ENCODE results near the gene TCF4. TPM values are rescaled to one million over a fixed set of nuclear protein-coding genes. Genes with fewer than 3 reads are reported as not detected.

Gene TCF4
- polyA plus RNA-seq, 1 of the 3 experiments (the other 2 are of a cell fraction), result 39.1 TPM

DNA sequence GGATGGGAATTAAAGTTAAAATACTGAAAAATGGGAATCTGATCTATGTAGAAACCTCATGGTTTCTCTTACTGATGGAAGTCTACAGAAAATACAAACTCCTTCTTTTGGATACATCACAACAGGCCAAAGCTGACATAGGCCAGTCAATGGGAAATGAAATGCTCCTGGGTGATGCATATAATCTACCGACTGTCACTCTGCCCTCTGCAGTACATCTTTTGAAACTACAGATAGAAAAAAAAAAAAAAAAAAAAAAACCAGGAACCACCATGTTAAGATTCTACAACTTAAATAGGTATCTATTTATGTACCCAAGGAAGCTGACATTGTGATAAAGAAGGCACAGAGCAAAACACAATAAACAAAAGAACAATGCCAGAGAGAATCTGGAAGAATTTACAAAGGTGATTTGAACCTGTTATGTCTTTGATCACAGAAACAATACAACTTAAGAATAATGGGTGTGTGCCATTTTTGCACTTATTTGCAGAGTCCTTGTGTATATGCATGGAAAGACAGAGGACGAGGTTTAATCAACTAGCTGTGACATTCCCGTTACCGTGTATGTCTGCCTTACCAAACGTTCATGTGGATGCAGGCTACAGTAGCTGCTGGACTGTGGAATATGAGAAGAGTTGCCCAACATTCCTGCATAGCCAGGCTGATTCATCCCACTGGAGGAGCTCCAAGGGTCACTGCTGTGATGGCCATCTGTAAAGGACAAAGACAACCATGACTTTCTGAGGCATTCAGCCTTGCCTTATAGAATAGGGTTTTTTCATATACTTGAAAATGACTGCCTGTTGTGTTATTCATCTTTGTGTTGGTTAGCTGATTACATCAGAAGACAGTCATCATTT lies 312.7 kb downstream of the TCF4 start:
- H3F3A ChIP-seq (replicated peaks; ENCODE audit: insufficient read depth), result peaks cover 11% of the 10 kb centered on the region
- peak overlapping the region; percentile 58 for H3K4me2 ChIP-seq
- 39% methylated on average over 5 of the region's 5 CpGs for WGBS (ENCODE audit: low lambda C conversion rate)
- no peak overlapping the region for H2AFZ ChIP-seq (ENCODE audit: low read depth)
- no peaks in the 10 kb centered on the region for H3K27me3 ChIP-seq (ENCODE audit: insufficient read depth)
- H3K9me2 ChIP-seq, result no peaks in the 10 kb centered on the region
- H4K20me1 ChIP-seq (ENCODE audit: insufficient read depth), result no peaks in the 10 kb centered on the region
- H3K4me3 ChIP-seq (ENCODE audit: low read depth in 2 of 2, low read length in 1 of 2), result no peak overlapping the region
- peak overlapping the region; percentile 56 to 69 for H3K27ac ChIP-seq (ENCODE audit: low read depth in 2 of 2, low read length in 1 of 2)
- no peak overlapping the region for H3K9ac ChIP-seq
- H3K4me1 ChIP-seq (ENCODE audit: control insufficient read depth in 1 of 2, insufficient read depth in 2 of 2, low read depth in 1 of 2, low read length in 1 of 2), result peaks cover 1 to 11% of the 10 kb centered on the region in 2 experiments; a peak in 3 of 4 replicates
- H3K36me3 ChIP-seq (replicated peaks in 1 of 2; ENCODE audit: control insufficient read depth in 1 of 2, insufficient read depth in 2 of 2, low read length in 1 of 2), result peaks cover 71 to 89% of the 10 kb centered on the region in 2 experiments
- peaks cover 33% of the 10 kb centered on the region for H3K79me2 ChIP-seq (ENCODE audit: insufficient read depth)
- no peak for DNase-seq
- CTCF ChIA-PET, result interaction anchor here (0.8 to 2.5 kb wide), 7 partner anchors 10 to 41 kb away, joined by 3 to 9 read pairs (median 5); no protein-coding TSS in a partner anchor
- POLR2A ChIA-PET, result no interaction called here
- H3K9me3 ChIP-seq, result no peaks in the 10 kb centered on the region
- TF ChIP-seq CHD2 (IDR thresholded peaks at IDR 0.05; ENCODE audit: low read length, partially characterized antibody), result no peak
- TF ChIP-seq TEAD4 (IDR thresholded peaks at IDR 0.05; ENCODE audit: borderline replicate concordance, insufficient read depth), result peak; percentile 79; the same call in 1 of the 2 replicates
- no peak for TF ChIP-seq SMC3 (IDR thresholded peaks at IDR 0.05; ENCODE audit: low read depth, low read length)
- TF ChIP-seq, protein P1, sequence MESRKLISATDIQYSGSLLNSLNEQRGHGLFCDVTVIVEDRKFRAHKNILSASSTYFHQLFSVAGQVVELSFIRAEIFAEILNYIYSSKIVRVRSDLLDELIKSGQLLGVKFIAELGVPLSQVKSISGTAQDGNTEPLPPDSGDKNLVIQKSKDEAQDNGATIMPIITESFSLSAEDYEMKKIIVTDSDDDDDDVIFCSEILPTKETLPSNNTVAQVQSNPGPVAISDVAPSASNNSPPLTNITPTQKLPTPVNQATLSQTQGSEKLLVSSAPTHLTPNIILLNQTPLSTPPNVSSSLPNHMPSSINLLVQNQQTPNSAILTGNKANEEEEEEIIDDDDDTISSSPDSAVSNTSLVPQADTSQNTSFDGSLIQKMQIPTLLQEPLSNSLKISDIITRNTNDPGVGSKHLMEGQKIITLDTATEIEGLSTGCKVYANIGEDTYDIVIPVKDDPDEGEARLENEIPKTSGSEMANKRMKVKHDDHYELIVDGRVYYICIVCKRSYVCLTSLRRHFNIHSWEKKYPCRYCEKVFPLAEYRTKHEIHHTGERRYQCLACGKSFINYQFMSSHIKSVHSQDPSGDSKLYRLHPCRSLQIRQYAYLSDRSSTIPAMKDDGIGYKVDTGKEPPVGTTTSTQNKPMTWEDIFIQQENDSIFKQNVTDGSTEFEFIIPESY (IDR thresholded peaks at IDR 0.05; ENCODE audit: borderline replicate concordance, low read depth), result no peak; the same call in 1 of the 2 replicates
- TF ChIP-seq MEF2A (IDR thresholded peaks at IDR 0.05; ENCODE audit: borderline replicate concordance, low read depth), result peak; percentile 30; the same call in 1 of the 2 replicates
- TF ChIP-seq, protein P2, sequence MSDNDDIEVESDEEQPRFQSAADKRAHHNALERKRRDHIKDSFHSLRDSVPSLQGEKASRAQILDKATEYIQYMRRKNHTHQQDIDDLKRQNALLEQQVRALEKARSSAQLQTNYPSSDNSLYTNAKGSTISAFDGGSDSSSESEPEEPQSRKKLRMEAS (IDR thresholded peaks at IDR 0.05; ENCODE audit: low read depth), result peak; percentile 26; the same call in 1 of the 2 replicates
- TF ChIP-seq JUND (IDR thresholded peaks at IDR 0.05), result peak; percentile 87
- peak; percentile 33; the same call in 1 of the 2 replicates for TF ChIP-seq YY1 (IDR thresholded peaks at IDR 0.05; ENCODE audit: low read depth)
- TF ChIP-seq TAF1 (IDR thresholded peaks at IDR 0.05; ENCODE audit: borderline replicate concordance, low read depth, low read length), result no peak
- TF ChIP-seq RFX5 (IDR thresholded peaks at IDR 0.05; ENCODE audit: low read length), result no peak
- TF ChIP-seq, protein P3, sequence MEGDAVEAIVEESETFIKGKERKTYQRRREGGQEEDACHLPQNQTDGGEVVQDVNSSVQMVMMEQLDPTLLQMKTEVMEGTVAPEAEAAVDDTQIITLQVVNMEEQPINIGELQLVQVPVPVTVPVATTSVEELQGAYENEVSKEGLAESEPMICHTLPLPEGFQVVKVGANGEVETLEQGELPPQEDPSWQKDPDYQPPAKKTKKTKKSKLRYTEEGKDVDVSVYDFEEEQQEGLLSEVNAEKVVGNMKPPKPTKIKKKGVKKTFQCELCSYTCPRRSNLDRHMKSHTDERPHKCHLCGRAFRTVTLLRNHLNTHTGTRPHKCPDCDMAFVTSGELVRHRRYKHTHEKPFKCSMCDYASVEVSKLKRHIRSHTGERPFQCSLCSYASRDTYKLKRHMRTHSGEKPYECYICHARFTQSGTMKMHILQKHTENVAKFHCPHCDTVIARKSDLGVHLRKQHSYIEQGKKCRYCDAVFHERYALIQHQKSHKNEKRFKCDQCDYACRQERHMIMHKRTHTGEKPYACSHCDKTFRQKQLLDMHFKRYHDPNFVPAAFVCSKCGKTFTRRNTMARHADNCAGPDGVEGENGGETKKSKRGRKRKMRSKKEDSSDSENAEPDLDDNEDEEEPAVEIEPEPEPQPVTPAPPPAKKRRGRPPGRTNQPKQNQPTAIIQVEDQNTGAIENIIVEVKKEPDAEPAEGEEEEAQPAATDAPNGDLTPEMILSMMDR (IDR thresholded peaks at IDR 0.05), result peak; percentile 54
- TF ChIP-seq ELF1 (IDR thresholded peaks at IDR 0.05), result no peak
- TF ChIP-seq GABPA (IDR thresholded peaks at IDR 0.05; ENCODE audit: low read depth), result no peak
- TF ChIP-seq, protein P4, sequence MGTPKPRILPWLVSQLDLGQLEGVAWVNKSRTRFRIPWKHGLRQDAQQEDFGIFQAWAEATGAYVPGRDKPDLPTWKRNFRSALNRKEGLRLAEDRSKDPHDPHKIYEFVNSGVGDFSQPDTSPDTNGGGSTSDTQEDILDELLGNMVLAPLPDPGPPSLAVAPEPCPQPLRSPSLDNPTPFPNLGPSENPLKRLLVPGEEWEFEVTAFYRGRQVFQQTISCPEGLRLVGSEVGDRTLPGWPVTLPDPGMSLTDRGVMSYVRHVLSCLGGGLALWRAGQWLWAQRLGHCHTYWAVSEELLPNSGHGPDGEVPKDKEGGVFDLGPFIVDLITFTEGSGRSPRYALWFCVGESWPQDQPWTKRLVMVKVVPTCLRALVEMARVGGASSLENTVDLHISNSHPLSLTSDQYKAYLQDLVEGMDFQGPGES (IDR thresholded peaks at IDR 0.05; ENCODE audit: low read depth, low read length), result no peak
- TF ChIP-seq SIN3A (IDR thresholded peaks at IDR 0.05; ENCODE audit: borderline replicate concordance, low read depth, low read length), result peak; percentile 52; the same call in 1 of the 2 replicates
- TF ChIP-seq NFIC (IDR thresholded peaks at IDR 0.05; ENCODE audit: borderline replicate concordance), result peak; percentile 86
- TF ChIP-seq, protein P5, sequence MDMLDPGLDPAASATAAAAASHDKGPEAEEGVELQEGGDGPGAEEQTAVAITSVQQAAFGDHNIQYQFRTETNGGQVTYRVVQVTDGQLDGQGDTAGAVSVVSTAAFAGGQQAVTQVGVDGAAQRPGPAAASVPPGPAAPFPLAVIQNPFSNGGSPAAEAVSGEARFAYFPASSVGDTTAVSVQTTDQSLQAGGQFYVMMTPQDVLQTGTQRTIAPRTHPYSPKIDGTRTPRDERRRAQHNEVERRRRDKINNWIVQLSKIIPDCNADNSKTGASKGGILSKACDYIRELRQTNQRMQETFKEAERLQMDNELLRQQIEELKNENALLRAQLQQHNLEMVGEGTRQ (IDR thresholded peaks at IDR 0.05; ENCODE audit: borderline replicate concordance, low read depth, low read length), result no peak
- peak; percentile 58; the same call in 1 of the 2 replicates for TF ChIP-seq POLR2AphosphoS5 (IDR thresholded peaks at IDR 0.05; ENCODE audit: low read depth, low read length)
- TF ChIP-seq, protein P6, sequence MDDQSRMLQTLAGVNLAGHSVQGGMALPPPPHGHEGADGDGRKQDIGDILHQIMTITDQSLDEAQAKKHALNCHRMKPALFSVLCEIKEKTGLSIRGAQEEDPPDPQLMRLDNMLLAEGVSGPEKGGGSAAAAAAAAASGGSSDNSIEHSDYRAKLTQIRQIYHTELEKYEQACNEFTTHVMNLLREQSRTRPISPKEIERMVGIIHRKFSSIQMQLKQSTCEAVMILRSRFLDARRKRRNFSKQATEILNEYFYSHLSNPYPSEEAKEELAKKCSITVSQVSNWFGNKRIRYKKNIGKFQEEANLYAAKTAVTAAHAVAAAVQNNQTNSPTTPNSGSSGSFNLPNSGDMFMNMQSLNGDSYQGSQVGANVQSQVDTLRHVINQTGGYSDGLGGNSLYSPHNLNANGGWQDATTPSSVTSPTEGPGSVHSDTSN (IDR thresholded peaks at IDR 0.05), result peak; percentile 64
- TF ChIP-seq, protein P7, sequence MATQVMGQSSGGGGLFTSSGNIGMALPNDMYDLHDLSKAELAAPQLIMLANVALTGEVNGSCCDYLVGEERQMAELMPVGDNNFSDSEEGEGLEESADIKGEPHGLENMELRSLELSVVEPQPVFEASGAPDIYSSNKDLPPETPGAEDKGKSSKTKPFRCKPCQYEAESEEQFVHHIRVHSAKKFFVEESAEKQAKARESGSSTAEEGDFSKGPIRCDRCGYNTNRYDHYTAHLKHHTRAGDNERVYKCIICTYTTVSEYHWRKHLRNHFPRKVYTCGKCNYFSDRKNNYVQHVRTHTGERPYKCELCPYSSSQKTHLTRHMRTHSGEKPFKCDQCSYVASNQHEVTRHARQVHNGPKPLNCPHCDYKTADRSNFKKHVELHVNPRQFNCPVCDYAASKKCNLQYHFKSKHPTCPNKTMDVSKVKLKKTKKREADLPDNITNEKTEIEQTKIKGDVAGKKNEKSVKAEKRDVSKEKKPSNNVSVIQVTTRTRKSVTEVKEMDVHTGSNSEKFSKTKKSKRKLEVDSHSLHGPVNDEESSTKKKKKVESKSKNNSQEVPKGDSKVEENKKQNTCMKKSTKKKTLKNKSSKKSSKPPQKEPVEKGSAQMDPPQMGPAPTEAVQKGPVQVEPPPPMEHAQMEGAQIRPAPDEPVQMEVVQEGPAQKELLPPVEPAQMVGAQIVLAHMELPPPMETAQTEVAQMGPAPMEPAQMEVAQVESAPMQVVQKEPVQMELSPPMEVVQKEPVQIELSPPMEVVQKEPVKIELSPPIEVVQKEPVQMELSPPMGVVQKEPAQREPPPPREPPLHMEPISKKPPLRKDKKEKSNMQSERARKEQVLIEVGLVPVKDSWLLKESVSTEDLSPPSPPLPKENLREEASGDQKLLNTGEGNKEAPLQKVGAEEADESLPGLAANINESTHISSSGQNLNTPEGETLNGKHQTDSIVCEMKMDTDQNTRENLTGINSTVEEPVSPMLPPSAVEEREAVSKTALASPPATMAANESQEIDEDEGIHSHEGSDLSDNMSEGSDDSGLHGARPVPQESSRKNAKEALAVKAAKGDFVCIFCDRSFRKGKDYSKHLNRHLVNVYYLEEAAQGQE (IDR thresholded peaks at IDR 0.05; ENCODE audit: low read depth, low read length), result peak; percentile 46; the same call in 1 of the 2 replicates
